GM23338 (cell line): ENCODE results near the gene LRRC28. TPM values are rescaled to one million over a fixed set of nuclear protein-coding genes. Genes with fewer than 3 reads are reported as not detected.
A peak's percentile ranks its signal among the peaks of the same experiment; 100 is the strongest.

Source experiments
- ATAC-seq: fragments of 200-7000 bp; cut with Tn5 transposase; 3 replicates; pipeline ENCODE4 v1.9.1; 2020
- DNase-seq: peaks from one replicate; pipeline ENCODE4 v3.0.0-alpha.2; 2015; ENCODE audit warnings: low spot score
- H2AFZ ChIP-seq: fragments of 200-600 bp; sonication (generic); 2 replicates; pipeline ENCODE4 v1.8.0; 2016; ENCODE audit warnings: antibody characterized with exemption, mild to moderate bottlenecking, moderate library complexity
- H3F3A ChIP-seq: fragments of 200-600 bp; sonication (generic); replicated peaks from 2 replicates; pipeline ENCODE4 v1.8.0; 2017; ENCODE audit warnings: antibody characterized with exemption, mixed run types, low read depth
- H3K27ac ChIP-seq: fragments of 200-600 bp; sonication (generic); 2 replicates; pipeline ENCODE4 v1.6.1; 2016; ENCODE audit warnings: low read depth
- H3K27me3 ChIP-seq: fragments of 200-600 bp; sonication (generic); 2 replicates; pipeline ENCODE4 v1.8.0; 2016; ENCODE audit warnings: mild to moderate bottlenecking, mixed run types, moderate library complexity; ENCODE audit not compliant: insufficient read depth
- H3K36me3 ChIP-seq: fragments of 200-600 bp; sonication (generic); 2 replicates; pipeline ENCODE4 v1.8.0; 2016; ENCODE audit warnings: mild to moderate bottlenecking; ENCODE audit not compliant: insufficient read depth
- H3K4me1 ChIP-seq: fragments of 200-600 bp; sonication (generic); 2 replicates; pipeline ENCODE4 v1.8.0; 2016; ENCODE audit warnings: mild to moderate bottlenecking, moderate library complexity; ENCODE audit not compliant: insufficient read depth
- H3K4me2 ChIP-seq: fragments of 200-600 bp; sonication (generic); 2 replicates; pipeline ENCODE4 v1.7.1; 2017; ENCODE audit warnings: mixed run types
- H3K4me3 ChIP-seq: fragments of 200-600 bp; sonication (generic); 2 replicates; pipeline ENCODE4 v1.6.1; 2016; ENCODE audit warnings: mixed run types
- H3K79me2 ChIP-seq: fragments of 200-600 bp; sonication (generic); replicated peaks from 2 replicates; pipeline ENCODE4 v1.8.0; 2017; ENCODE audit warnings: mild to moderate bottlenecking; ENCODE audit not compliant: insufficient read depth
- H3K9me2 ChIP-seq: fragments of 200-600 bp; sonication (generic); 2 replicates; pipeline ENCODE4 v1.8.0; 2017; ENCODE audit not compliant: insufficient read depth
- H4K20me1 ChIP-seq: fragments of 200-600 bp; sonication (generic); replicated peaks from 2 replicates; pipeline ENCODE4 v1.8.0; 2017; ENCODE audit warnings: mild to moderate bottlenecking; ENCODE audit not compliant: insufficient read depth
- H3K27ac Mint-ChIP-seq: 2 replicates; pipeline ENCODE4 v1.8.0; 2020; ENCODE audit warnings: inconsistent platforms, mild to moderate bottlenecking, moderate library complexity, mixed read lengths
- H3K27me3 Mint-ChIP-seq: 3 replicates; pipeline ENCODE4 v1.8.0; 2022; ENCODE audit warnings: low read depth, mild to moderate bottlenecking, moderate library complexity, mixed read lengths, inconsistent platforms; ENCODE audit not compliant: insufficient read depth, poor library complexity
- H3K36me3 Mint-ChIP-seq: 3 replicates; pipeline ENCODE4 v1.8.0; 2021; ENCODE audit warnings: low read depth, mild to moderate bottlenecking, inconsistent platforms, moderate library complexity, mixed read lengths
- H3K4me1 Mint-ChIP-seq: 3 replicates; pipeline ENCODE4 v1.8.0; 2020; ENCODE audit warnings: mild to moderate bottlenecking, inconsistent platforms, mixed read lengths
- H3K4me3 Mint-ChIP-seq: 3 replicates; pipeline ENCODE4 v1.8.0; 2021; ENCODE audit warnings: moderate library complexity, mild to moderate bottlenecking, inconsistent platforms, mixed read lengths
- H3K9me3 Mint-ChIP-seq: 3 replicates; pipeline ENCODE4 v1.8.0; 2020; ENCODE audit warnings: moderate library complexity, mild to moderate bottlenecking, inconsistent platforms, mixed read lengths
- CTCF ChIP-seq, 2 experiments: fragments of 200-600 bp in 1 of 2; sonication (generic) in 1 of 2; conservative IDR thresholded peaks; 2 replicates each; pipeline versions ENCODE4 v1.5.1 to v1.6.1; 2016 to 2017; ENCODE audit warnings: antibody characterized with exemption in 2 of 2, low read depth in 2 of 2, mild to moderate bottlenecking in 2 of 2, moderate library complexity in 1 of 2
- EZH2 ChIP-seq: fragments of 200-600 bp; sonication (generic); IDR thresholded peaks from one replicate; pipeline ENCODE4 v1.8.0; 2017; ENCODE audit warnings: antibody characterized with exemption, mild to moderate bottlenecking, low read depth; ENCODE audit not compliant: unreplicated experiment
- JUNB ChIP-seq: IDR thresholded peaks from one replicate; pipeline ENCODE4 v1.6.1; 2016; ENCODE audit warnings: antibody characterized with exemption; ENCODE audit not compliant: unreplicated experiment
- NANOG ChIP-seq: IDR thresholded peaks from 2 replicates; pipeline ENCODE4 v1.6.1; 2016; ENCODE audit warnings: antibody characterized with exemption, borderline replicate concordance
- REST ChIP-seq: IDR thresholded peaks from one replicate; pipeline ENCODE4 v1.6.1; 2018; ENCODE audit warnings: antibody characterized with exemption; ENCODE audit not compliant: unreplicated experiment
- STAT1 ChIP-seq: IDR thresholded peaks from one replicate; pipeline ENCODE4 v1.6.1; 2016; ENCODE audit warnings: antibody characterized with exemption; ENCODE audit not compliant: unreplicated experiment
- polyA plus RNA-seq: library from polyadenylated mRNA; unstranded; fragments of >200 nt; fragmentation: Nextera tagmentation; extraction: Ambion mirVana; gene quantifications from 2 replicates; pipeline ENCODE4 v1.2.1, GENCODE V29; 2016
- total RNA-seq: library from RNA; depleted of rRNA; stranded (reverse); fragments of >200 nt; shearing (Covaris generic); gene quantifications from 2 replicates; pipeline ENCODE4 v1.2.3, GENCODE V29; 2014

The LRRC28 gene
- total and polyA plus RNA-seq, 2 experiments from 2014 or later: 12.9 to 28.4 TPM

GRCh38 chr15:99361545-99362185 is 110.4 kb downstream of the LRRC28 start:
- Histone ChIP-seq H3K9me2 (no peaks in the 10 kb centered on the region), H3K36me3 (no peaks in the 10 kb centered on the region), H3F3A (no peaks in the 10 kb centered on the region), H3K27me3 (no peaks in the 10 kb centered on the region), H3K4me1 (no peaks in the 10 kb centered on the region), H3K27ac (no peak overlapping the region), H4K20me1 (no peaks in the 10 kb centered on the region), H3K79me2 (no peaks in the 10 kb centered on the region), H3K4me2 (no peak overlapping the region), H2AFZ (no peak overlapping the region), H3K4me3 (no peak overlapping the region)
- Mint-ChIP-seq H3K4me3 (no peak overlapping the region), H3K36me3 (peaks cover 9% of the 10 kb centered on the region), H3K27ac (no peak overlapping the region), H3K9me3 (peaks cover 9% of the 10 kb centered on the region), H3K27me3 (no peaks in the 10 kb centered on the region), H3K4me1 (no peaks in the 10 kb centered on the region)
- peak; percentile 71 for DNase-seq
- TF ChIP-seq CTCF (conservative IDR thresholded peaks at IDR 0.05; ENCODE audit: low read depth in 2 of 2): peak; percentile 55 to 89
- no peak for TF ChIP-seq STAT1
- no peak for ATAC-seq

GRCh38 chr15:99365242-99365641 is 114.0 kb downstream of the LRRC28 start:
- ATAC-seq (no peak), DNase-seq (no peak)
- Histone ChIP-seq H2AFZ (no peak overlapping the region), H3K27ac (no peak overlapping the region), H3K36me3 (no peaks in the 10 kb centered on the region), H3K79me2 (no peaks in the 10 kb centered on the region), H3K9me2 (no peaks in the 10 kb centered on the region; the same call in 1 of the 2 replicates), H3K4me2 (no peak overlapping the region), H3K4me3 (no peak overlapping the region), H3K27me3 (no peaks in the 10 kb centered on the region), H4K20me1 (no peaks in the 10 kb centered on the region), H3F3A (no peaks in the 10 kb centered on the region), H3K4me1 (no peaks in the 10 kb centered on the region)
- Mint-ChIP-seq H3K4me3 (no peak overlapping the region), H3K4me1 (peaks cover 3% of the 10 kb centered on the region; the same call in 2 of the 3 replicates), H3K9me3 (peaks cover 27% of the 10 kb centered on the region), H3K27ac (no peak overlapping the region), H3K36me3 (peaks cover 33% of the 10 kb centered on the region), H3K27me3 (no peaks in the 10 kb centered on the region)
- TF ChIP-seq EZH2: no peak
- no peak for TF ChIP-seq REST
- no peak for TF ChIP-seq JUNB
- TF ChIP-seq NANOG: no peak
- TF ChIP-seq CTCF (conservative IDR thresholded peaks at IDR 0.05; ENCODE audit: low read depth in 2 of 2): no peak
- TF ChIP-seq STAT1: no peak
